Measurements from ENCODE around the gene PIGM.

The PIGM gene

GRCh38 chr1:159989581-159989980 lies 42.2 kb downstream of the PIGM start:
- no peak for DNase-seq (ENCODE audit: low read depth)

GRCh38 chr1:159988006-159988405 lies 43.8 kb downstream of the PIGM start:
- no peak for DNase-seq (ENCODE audit: low read depth)

DNA sequence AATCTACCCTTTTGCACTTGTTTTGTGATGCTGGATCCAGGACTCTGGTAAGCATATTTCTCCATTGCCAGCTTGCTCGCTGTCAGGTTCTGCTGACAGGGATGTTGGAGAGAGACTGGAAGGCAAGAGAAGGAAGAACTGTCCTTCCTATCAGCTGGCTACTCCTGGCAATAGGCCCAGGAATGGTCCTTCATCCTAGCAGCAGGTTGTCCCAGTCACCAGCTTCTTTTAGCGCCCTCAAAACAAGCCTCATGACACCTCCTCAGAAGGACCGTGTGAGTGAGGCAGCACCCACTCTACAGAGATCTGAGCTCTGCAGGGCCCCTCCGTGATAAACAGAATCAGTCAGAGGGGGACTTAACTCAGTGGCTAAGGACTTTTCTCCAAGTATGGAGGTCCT lies 44.6 kb downstream of the PIGM start:
- no peak for DNase-seq (ENCODE audit: low read depth)

DNA sequence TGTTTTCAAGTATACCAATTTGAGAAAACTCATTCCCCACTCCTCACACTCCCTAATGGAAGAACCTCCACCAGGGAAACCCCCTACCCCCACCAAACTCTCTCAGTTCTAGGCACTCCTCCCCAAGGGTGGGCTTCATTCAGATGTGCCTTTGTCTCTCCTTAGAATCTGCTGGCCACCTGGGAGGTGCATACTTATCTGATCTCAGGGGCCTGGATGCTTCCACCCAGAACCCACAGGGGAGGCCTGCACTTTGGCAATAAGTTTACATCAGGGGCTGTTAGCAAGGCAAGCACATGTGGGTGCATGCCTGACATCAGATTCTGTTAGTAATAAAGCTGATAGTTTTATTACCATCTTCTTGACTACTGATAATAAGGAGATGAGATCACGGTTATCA lies 45.3 kb downstream of the PIGM start:
- no peak for DNase-seq (ENCODE audit: low read depth)

DNA sequence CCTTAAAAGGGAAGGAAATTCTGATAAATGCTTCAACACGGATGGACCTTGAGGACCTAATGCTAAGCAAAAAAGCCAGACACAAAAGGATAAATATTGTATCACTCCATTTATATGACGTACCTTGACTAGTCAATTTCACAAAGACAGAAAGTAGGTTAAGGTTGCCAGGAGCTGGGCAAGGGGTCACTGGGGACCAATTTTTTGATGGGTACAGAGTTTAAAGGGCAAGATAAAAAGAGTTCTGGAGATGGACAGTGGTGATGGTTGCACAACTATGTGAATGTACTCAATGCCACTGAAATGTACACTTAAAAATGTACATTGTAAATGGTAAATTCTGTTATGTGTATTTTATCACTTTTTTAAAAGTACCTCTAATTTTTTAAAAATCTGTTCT lies 45.7 kb downstream of the PIGM start:
- no peak for DNase-seq (ENCODE audit: low read depth)

DNA sequence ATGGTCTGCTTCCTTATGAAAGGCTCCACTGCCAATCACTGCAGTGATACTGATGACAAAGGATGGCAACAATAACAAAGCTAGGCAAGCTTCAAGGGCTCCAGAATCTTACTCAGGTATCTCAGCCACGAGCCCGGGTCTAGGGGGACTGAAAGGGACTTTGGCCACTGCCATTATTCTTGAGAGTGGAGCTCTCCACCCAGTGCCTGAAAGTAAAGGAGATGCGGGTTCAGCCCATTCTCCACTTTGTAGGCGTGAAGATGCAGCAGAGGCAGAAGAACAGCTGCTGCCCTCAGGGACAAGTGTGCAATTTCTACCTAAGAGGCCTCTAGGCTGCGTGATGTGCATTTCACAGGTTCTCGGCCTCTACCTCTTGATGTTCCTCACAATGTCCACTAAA lies 46.3 kb downstream of the PIGM start:
- no peak for DNase-seq (ENCODE audit: low read depth)

GRCh38 chr1:159983681-159984080 lies 48.1 kb downstream of the PIGM start:
- DNase-seq (ENCODE audit: low read depth) = no peak

- DNase-seq (ENCODE audit: low read depth) = no peak
Measured at GRCh38 chr1:159982280-159982679, 49.5 kb downstream of the PIGM start.

GRCh38 chr1:159981351-159982055 lies 50.3 kb downstream of the PIGM start:
- DNase-seq (ENCODE audit: low read depth) = no peak

DNA sequence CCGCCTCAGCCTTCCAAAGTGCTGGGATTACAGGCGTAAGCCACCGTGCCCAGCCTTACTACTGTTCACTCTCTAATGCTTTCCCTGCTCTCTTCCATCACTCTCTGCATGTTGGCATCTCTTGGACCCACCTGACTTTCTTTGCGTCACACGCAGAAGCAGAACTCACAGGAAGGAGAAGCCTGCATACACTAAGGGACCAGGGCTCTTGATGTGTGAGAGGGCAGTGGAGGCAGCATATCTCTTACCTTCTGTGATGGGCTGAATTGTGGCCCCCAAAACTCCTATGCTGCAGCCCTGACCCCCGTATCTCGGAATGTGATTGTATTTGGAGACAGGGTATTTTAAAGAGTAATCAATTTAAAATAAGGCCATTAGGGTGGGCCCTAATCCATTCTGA lies 51.0 kb downstream of the PIGM start:
- DNase-seq (ENCODE audit: low read depth) = no peak

DNA sequence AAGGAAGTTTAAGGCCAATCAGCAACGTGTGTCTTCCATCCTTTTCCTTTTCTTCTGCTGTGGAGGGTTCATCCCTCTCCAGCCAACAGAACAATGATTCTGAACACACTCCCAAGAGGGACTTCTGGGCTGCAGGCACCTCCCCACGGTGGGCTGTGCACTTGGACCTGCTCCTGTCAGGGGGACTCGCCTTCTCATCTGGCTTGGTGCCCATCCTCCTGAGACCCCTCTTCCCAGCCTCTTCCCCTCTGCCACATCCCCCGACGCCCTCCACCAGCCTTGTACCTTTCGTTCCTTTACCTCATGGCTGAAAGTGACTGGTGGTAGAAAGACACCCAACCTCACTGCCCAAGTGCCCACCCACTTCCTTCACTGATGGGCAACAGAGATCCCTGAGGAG lies 51.7 kb downstream of the PIGM start:
- DNase-seq (ENCODE audit: low read depth) = no peak

DNA sequence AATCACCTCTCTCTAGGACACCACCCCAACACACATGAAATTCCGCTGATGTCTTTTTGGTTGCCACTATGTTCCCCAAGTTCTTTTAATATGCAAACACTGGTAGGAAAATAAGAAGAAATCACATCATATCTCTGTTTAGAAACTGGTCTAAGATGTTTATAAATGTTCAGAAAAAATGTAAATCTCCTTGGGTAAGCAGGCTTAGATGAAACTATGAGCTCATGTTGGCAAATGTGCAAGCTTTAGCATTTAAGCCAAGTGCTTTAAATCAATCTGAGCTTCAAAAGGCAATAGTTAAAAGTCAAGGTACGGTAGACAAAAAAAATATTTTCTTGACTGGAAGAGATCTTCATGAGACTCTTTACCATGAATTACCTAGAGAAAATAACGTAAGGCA lies 52.5 kb downstream of the PIGM start:
- DNase-seq (ENCODE audit: low read depth) = no peak

DNA sequence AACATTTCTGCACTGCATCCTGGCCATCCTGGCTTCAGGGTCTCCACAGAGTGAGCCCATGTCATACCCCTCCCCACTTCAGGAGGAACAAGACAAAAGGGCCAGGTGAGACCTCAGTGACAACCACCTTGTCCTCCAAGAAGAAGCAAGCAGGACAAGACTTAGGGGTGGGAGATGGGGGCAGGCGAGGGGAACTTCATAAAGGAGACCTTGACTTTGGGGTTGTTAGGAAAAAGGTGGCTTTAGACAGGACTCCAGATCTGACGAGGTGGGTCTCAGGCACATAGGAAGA lies 53.7 kb downstream of the PIGM start:
- DNase-seq (ENCODE audit: low read depth) = no peak

- no peak for DNase-seq (ENCODE audit: low read depth)
Measured at GRCh38 chr1:159977364-159978106, 54.3 kb downstream of the PIGM start.

Data from fibroblast of the conjunctiva (primary cell).